Stomach (tissue), 4 donors: ENCODE measurements around the gene CTR9.

Experiments
- CTCF ChIP-seq, 7 experiments: fragments of 450-650 bp in 4 of 7; fragments of 200-600 bp in 3 of 7; sonication (generic) in 3 of 7; IDR thresholded peaks; one replicate each; pipeline ENCODE4 v1.5.1; 2016 to 2019; ENCODE audit warnings: antibody characterized with exemption in 7 of 7, control low read depth in 2 of 7, mild to moderate bottlenecking in 1 of 7
- EP300 ChIP-seq: sonication (generic); formaldehyde crosslinking; IDR thresholded peaks from one replicate; pipeline ENCODE4 v1.6.1; 2017; ENCODE audit warnings: antibody characterized with exemption
- POLR2A ChIP-seq, 4 donors: fragments of 450-650 bp; IDR thresholded peaks; one replicate each; pipeline ENCODE4 v1.6.1; 2016; ENCODE audit warnings: antibody characterized with exemption in 4 of 4, control low read depth in 2 of 4, mild to moderate bottlenecking in 1 of 4, moderate library complexity in 1 of 4
- POLR2AphosphoS5 ChIP-seq, 3 donors: sonication (generic); formaldehyde crosslinking; IDR thresholded peaks; one replicate each; pipeline ENCODE4 v1.6.1; 2016; ENCODE audit warnings: antibody characterized with exemption in 3 of 3

GRCh38 chr11:10797531-10797930 lies 46.5 kb downstream of the CTR9 start:
- TF ChIP-seq CTCF (IDR thresholded peaks at IDR 0.05) (no peak), POLR2AphosphoS5 (IDR thresholded peaks at IDR 0.05) (no peak), POLR2A (IDR thresholded peaks at IDR 0.05) (no peak), EP300 (no peak)
